Tongue (tissue), 2 donors: ENCODE results near the gene PPP1R3G. TPM values are rescaled to one million over a fixed set of nuclear protein-coding genes. Genes with fewer than 3 reads are reported as not detected.

ENCODE experiments used
- DNase-seq: peaks from one replicate; pipeline ENCODE4 v3.0.0-alpha.2; 2015
- total RNA-seq: library from RNA; depleted of rRNA; stranded (reverse); fragments of >200 nt; gene quantifications from one replicate; pipeline ENCODE4 v1.2.3, GENCODE V29; 2014

PPP1R3G gene
- total RNA-seq, 1 donor from 2014 or later: 4.4 TPM

DNA sequence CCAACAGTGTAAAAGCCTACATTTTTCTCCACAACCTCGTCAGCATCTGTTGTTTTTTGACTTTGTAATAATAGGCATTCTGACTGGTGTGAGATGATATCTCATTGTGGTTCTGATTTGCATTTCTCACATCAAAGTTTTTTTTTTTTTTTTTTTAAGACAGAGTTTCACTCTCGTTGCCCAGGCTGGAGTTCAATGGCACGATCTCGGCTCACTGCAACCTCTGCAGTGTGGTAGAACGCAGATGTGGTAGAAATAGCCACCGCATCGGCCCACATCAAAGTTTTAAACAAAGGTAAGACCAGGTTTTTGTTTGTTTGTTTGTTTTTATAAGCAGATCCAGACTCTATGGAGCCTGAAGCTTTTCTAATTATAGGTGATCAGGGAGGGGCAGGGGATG, 12.7 kb upstream of the PPP1R3G start:
- no peak for DNase-seq

GRCh38 chr6:5073992-5074391, 11.1 kb upstream of the PPP1R3G start:
- no peak for DNase-seq

- DNase-seq: no peak
Measured at GRCh38 chr6:5076931-5077330, 8.2 kb upstream of the PPP1R3G start.

GRCh38 chr6:5078121-5078669, 6.9 kb upstream of the PPP1R3G start:
- DNase-seq: no peak

- no peak for DNase-seq
Measured at GRCh38 chr6:5079692-5080091, 5.4 kb upstream of the PPP1R3G start.

DNA sequence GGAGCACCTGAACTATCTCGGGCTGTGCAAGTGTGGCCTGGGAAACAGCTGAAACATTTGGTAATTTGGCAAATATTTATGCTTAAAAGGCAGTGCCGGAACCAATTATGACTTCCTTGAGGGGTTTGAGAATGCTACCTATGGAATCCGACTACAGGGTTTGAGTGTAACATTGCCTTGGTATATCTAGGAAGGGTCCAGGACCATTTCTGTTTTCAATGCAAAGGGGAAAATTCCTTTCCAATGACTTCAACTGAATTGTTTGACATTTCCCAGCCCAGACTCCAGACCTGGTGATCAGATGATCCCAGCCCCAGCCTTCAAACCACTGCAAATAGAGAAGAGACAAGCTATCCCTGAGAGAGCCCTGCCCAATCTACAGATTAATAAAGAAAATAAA, 4.6 kb upstream of the PPP1R3G start:
- no peak for DNase-seq

- DNase-seq: no peak
Measured at GRCh38 chr6:5081182-5081581, 4.0 kb upstream of the PPP1R3G start.

GRCh38 chr6:5081955-5082354, 3.2 kb upstream of the PPP1R3G start:
- no peak for DNase-seq

DNA sequence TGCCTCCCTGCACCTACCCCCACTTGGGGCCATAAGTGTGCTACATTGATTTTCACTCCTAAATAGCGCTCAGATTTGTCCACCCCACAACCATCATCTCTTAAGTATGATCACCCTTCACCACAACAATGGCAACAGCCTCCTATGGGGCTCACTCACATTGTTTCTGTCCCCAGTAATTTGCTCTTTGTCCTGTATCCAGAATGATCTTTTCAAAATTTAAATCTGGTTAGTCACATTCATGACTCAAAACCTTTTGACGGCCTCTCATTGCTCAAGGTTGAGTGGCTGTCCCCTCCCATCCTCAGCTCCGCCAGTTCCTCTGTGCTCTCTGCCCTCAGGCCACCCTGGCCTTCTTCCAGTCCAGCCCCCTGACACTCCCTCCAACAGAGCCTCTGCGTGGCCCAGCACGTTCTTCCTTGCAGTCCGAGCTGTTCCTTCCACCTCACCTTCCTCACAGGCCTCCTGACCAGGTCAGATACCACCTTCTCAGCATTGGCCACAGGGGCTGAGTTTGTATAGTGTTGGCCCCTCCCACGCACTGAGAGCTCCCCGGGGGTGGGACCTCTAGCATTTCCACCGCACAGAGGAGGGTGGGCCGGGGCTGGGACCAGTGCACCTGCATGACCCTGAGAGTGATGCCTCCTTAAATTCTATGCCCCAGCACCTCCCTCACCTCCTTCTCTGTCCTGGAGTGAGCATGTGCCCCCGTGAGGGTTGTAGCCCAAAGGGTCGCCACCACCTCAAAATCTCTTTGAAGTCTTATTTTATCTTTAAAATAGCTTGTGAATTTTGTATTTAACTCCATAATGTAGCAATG, 2.4 kb upstream of the PPP1R3G start:
- DNase-seq: no peak

- DNase-seq: no peak
Measured at GRCh38 chr6:5083307-5083583, 1.9 kb upstream of the PPP1R3G start.

- DNase-seq: no peak
Measured at GRCh38 chr6:5083813-5084359, 1.3 kb upstream of the PPP1R3G start.

GRCh38 chr6:5084360-5084780, 771 bp upstream of the PPP1R3G start:
- DNase-seq: no peak

GRCh38 chr6:5085648-5086293, 630 bp downstream of the PPP1R3G start:
- DNase-seq: peak; percentile 74

DNA sequence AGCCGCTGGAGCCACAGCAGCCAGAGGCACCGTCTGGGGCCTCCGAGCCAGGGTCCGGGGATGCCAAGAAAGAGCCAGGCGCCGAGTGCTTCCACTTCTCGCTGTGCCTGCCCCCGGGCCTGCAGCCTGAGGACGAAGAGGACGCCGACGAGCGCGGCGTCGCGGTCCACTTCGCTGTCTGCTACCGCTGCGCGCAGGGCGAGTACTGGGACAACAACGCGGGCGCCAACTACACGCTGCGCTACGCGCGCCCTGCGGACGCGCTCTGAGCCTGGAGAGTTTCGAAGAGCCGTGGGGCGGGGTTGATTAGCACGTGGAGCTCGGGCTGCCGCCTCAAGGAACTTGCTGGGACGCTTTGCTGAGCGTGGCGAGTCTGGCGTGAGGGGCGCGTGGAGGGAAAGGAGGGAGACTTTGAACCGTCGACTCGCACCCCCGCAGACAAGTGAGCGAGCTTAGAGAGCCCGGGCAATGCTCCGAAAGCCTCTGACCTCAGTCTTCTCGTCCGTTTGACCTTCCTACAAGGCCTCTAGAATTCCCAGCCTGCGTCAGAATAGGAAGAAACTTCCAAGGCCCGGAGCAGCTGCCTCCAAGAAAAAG, 1.3 kb downstream of the PPP1R3G start:
- peak; percentile 37 for DNase-seq

DNA sequence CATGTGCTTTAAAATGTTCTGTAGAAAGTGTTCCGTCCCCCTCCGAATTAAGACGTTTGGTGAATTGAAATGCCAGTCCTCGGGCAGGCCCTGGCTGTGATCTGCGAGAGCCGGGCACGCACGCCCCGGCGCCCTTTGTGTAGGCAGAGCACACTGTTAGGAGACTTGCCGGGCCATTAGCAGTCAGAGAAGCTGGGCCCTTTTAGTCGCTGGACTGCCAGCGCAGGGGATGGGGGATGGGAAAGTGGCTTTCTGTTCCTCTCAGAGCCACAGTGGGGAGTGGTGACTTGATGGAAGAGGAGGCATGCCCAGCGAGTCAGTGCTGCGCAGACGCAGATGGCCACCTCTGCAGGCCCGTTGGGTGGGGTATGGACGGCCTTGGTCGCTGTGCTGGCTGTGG, 2.2 kb downstream of the PPP1R3G start:
- DNase-seq: no peak

DNA sequence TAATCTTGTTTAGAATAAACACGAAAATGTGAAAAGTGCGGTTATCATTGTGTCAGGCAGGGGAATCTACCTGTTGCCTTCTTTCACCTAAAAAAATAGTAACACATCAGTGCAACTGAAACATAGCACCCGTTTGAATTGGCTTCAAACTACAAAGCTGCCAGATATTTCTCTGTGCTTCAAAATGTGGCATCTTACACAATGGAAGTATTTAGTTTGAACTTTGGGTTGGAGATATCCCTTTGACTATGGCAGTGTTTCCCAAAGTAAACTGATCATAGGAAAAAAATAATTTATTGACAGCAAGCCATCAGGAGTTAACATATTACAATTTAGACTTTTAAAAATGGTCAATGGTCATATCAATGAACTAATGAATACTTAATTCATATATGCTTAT, 3.6 kb downstream of the PPP1R3G start:
- DNase-seq: no peak

GRCh38 chr6:5089481-5090438, 4.6 kb downstream of the PPP1R3G start:
- no peak for DNase-seq

DNA sequence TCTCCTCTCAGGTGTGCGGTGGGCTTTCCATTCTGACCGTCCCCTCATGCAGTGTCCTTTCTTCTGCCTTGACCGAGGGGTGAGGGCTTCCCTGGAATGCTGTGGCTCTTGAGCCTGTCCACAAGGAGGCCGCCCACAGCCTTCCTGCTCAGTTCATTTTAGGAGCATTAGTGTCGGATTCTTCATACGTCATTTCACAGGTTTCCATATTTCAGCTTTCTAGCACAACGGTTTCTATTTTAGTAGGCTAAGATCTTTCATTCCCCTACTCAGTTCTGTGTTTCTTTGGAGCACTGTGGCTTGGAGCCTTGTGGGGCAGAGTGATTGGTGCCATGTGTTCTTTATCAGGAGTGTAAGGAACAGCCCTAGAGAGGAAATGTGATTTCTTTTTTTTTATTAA, 5.5 kb downstream of the PPP1R3G start:
- DNase-seq: no peak

DNA sequence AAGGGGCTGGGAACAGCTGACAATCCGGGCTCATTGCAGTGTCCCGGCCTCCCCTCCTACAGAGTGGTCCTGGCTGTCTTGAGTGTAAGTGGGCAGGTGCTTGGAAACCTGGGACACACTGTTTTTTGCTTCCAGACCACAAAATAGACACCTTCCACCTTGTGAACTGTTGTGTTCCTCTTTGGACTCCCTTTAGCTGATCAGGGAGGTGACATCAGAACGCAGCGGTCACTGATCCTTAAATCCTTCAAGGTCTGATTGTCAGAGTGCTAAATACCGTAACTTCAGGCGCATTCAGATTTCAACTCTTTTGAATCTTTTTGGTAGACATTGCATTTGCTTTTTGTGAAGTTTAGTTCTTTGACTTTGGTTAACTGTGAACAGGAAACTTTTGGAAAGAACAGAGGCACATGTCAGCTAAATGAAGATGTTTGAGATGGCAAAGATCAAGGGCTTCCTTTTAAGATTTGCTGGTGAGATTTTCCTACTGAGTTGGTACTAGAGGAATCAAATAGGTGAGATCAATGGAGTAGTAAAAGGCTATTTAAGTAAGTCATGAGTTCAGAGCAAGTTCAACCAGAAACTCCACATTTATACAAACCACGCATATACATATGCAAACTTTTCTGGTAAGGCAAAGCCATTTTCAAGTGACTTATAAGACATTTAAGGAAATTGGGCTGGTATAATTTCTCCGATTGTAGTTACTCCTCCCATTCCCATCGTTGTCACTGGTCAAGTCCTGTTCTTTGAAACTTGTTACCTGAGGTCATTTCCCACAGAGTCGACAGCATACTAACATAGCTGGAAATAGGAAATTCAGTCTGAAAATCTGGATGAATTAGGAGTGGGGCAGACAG, 6.3 kb downstream of the PPP1R3G start:
- no peak for DNase-seq

GRCh38 chr6:5093231-5094015, 8.3 kb downstream of the PPP1R3G start:
- no peak for DNase-seq
